T-cell (primary cell): ENCODE measurements around the gene PPIL1. TPM values are rescaled to one million over a fixed set of nuclear protein-coding genes. Genes with fewer than 3 reads are reported as not detected.
"Not testable (repeated sequence)": the region's sequence is repeated elsewhere in the genome, so short reads cannot be mapped to it uniquely, and the experiment has no call there.

Experiments
- ATAC-seq, 4 experiments: fragments of 200-7000 bp in 3 of 4; fragments of 150-1000 bp in 1 of 4; cut with Tn5 transposase; replicated peaks in 1 of 4; 1 replicate in 3 of 4; 2 replicates in 1 of 4; pipeline ENCODE4 v1.10.0; 2021; ENCODE audit warnings: moderate library complexity in 3 of 4, mild to moderate bottlenecking in 2 of 4, moderate number of reproducible peaks in 1 of 4
- CTCF ChIA-PET, 2 donors: fragments of 300-600 bp; sonication (Branson Sonifier 250); formaldehyde crosslinking; loops; one replicate each; lab custom pipeline; 2022; ENCODE audit warnings: antibody characterized with exemption in 2 of 2; lab: Charles Lee
- POLR2A ChIA-PET, 2 donors: fragments of 300-600 bp; sonication (Branson Sonifier 250); formaldehyde crosslinking; loops; one replicate each; lab custom pipeline; 2022; ENCODE audit warnings: antibody characterized with exemption in 2 of 2; lab: Charles Lee
- DNase-seq, 35 experiments: peaks; one replicate each; pipeline versions ENCODE4 v3.0.0 to v3.0.0-alpha.2; 2013 to 2023
- H3K27ac ChIP-seq: one replicate; pipeline ENCODE4 v1.5.1; 2013; ENCODE audit warnings: low read length
- H3K27me3 ChIP-seq, 2 experiments: replicated peaks in 1 of 2; 1 replicate in 1 of 2; 2 replicates in 1 of 2; pipeline versions ENCODE4 v1.6.1 to v1.7.0; 2013; ENCODE audit warnings: low read length in 1 of 2, mixed read lengths in 1 of 2; ENCODE audit not compliant: control insufficient read depth in 2 of 2, insufficient read depth in 2 of 2; ENCODE audit errors: extremely low read depth in 1 of 2
- H3K36me3 ChIP-seq, 2 donors: 1 replicate in 1 of 2; 2 replicates in 1 of 2; pipeline versions ENCODE4 v1.6.1 to v1.7.0; 2013; ENCODE audit warnings: low read length in 1 of 2; ENCODE audit not compliant: control insufficient read depth in 2 of 2, insufficient read depth in 1 of 2; ENCODE audit errors: extremely low read depth in 1 of 2
- H3K4me1 ChIP-seq, 2 experiments: 1 replicate in 1 of 2; 2 replicates in 1 of 2; pipeline versions ENCODE4 v1.6.1 to v1.7.0; 2013; ENCODE audit warnings: low read length in 2 of 2, mixed read lengths in 1 of 2; ENCODE audit not compliant: insufficient read depth in 2 of 2, control insufficient read depth in 1 of 2; ENCODE audit errors: extremely low read depth in 1 of 2
- H3K4me3 ChIP-seq, 2 donors: 1 replicate in 1 of 2; 2 replicates in 1 of 2; pipeline versions ENCODE4 v1.5.1 to v1.7.0; 2013; ENCODE audit warnings: mild to moderate bottlenecking in 2 of 2, low read length in 1 of 2, moderate library complexity in 1 of 2; ENCODE audit not compliant: control insufficient read depth in 1 of 2; ENCODE audit errors: extremely low read depth in 1 of 2
- H3K9me3 ChIP-seq: 2 replicates; pipeline ENCODE4 v1.7.0; 2013
- H3K27ac Mint-ChIP-seq, 2 donors: one replicate each; pipeline ENCODE4 v1.8.0; 2020 to 2021; ENCODE audit warnings: mild to moderate bottlenecking in 2 of 2, mixed read lengths in 2 of 2
- H3K27me3 Mint-ChIP-seq, 2 donors: one replicate each; pipeline ENCODE4 v1.8.0; 2021 to 2022; ENCODE audit warnings: mixed read lengths in 2 of 2
- H3K36me3 Mint-ChIP-seq: one replicate; pipeline ENCODE4 v1.8.0; 2021; ENCODE audit warnings: mixed read lengths
- H3K4me1 Mint-ChIP-seq, 3 donors: one replicate each; pipeline ENCODE4 v1.8.0; 2020 to 2022; ENCODE audit warnings: mixed read lengths in 3 of 3, mild to moderate bottlenecking in 1 of 3
- H3K4me3 Mint-ChIP-seq, 3 donors: one replicate each; pipeline ENCODE4 v1.8.0; 2020 to 2022; ENCODE audit warnings: mild to moderate bottlenecking in 3 of 3, mixed read lengths in 3 of 3, moderate library complexity in 3 of 3
- H3K9me3 Mint-ChIP-seq, 3 donors: one replicate each; pipeline ENCODE4 v1.8.0; 2020 to 2022; ENCODE audit warnings: mixed read lengths in 3 of 3
- WGBS: methylation state at CpG from one replicate; pipeline ENCODE4 v1.1.5; 2013; ENCODE audit warnings: missing lambda C conversion rate; ENCODE audit not compliant: insufficient coverage; 5-methylcytosine and 5-hydroxymethylcytosine counted together
- total RNA-seq, 35 experiments: library from RNA in 6 of 35; stranded (reverse) in 6 of 35; fragments of 120-200 nt in 1 of 35; gene quantifications; one replicate each; pipeline versions ENCODE4 v1.2.1 to v1.2.4 and lab custom pipeline; 2013 to 2026

PPIL1 gene
- total RNA-seq, 5 donors from 2014 or later (not counting 1 experiment from before 2014, with no cell fraction given) = 5.0 to 14.4 (median 10.6) TPM

- peaks cover 29 to 43% (median 43%) of the 10 kb centered on the region in 3 donors for H3K4me1 Mint-ChIP-seq
- CTCF ChIA-PET = interaction anchor here (0.6 to 1.7 kb wide), 3 partner anchors 16 to 282 kb away, joined by 3 to 6 read pairs (median 3); partner anchors contain the start of gene PPIL1 (in 1 of the 2)
- DNase-seq, H3K27ac ChIP-seq, H3K4me3 ChIP-seq, H3K4me1 ChIP-seq, H3K4me3 Mint-ChIP-seq, H3K9me3 ChIP-seq, ATAC-seq, H3K9me3 Mint-ChIP-seq, H3K27me3 Mint-ChIP-seq, POLR2A ChIA-PET, H3K27ac Mint-ChIP-seq, H3K27me3 ChIP-seq: not testable (repeated sequence)
- peaks cover 19% of the 10 kb centered on the region for H3K36me3 Mint-ChIP-seq
- WGBS = no CpG with 5 or more reads among the region's 2 CpGs
- H3K36me3 ChIP-seq = peaks cover 0 to 25% of the 10 kb centered on the region in 2 donors
These were observed 16.6 kb upstream of the PPIL1 start for GRCh38 chr6:36891153-36891552.

- no peak overlapping the region for H3K27ac ChIP-seq
- no peaks in the 10 kb centered on the region for H3K27me3 Mint-ChIP-seq
- H3K4me3 ChIP-seq = no peak overlapping the region
- no peaks in the 10 kb centered on the region for H3K27me3 ChIP-seq
- ChIA-PET CTCF (interaction anchor here (1.0 to 1.7 kb wide), 2 partner anchors 15 to 24 kb away, joined by 3 read pairs; partner anchors contain the start of gene PPIL1 (in 1 of the 2)), POLR2A (interaction anchor here in 1 of 2 donors (0.7 kb wide), 1 partner anchor 117 kb away, joined by 6 read pairs; no protein-coding TSS in a partner anchor)
- peaks cover 11 to 12% of the 10 kb centered on the region in 2 experiments for H3K4me1 ChIP-seq
- H3K27ac Mint-ChIP-seq = no peak overlapping the region
- H3K4me3 Mint-ChIP-seq = no peak overlapping the region
- H3K9me3 Mint-ChIP-seq = no peaks in the 10 kb centered on the region
- H3K36me3 Mint-ChIP-seq = peaks cover 15% of the 10 kb centered on the region
- peaks cover 34 to 50% (median 48%) of the 10 kb centered on the region in 3 donors for H3K4me1 Mint-ChIP-seq
- peaks cover 0 to 24% of the 10 kb centered on the region in 2 donors for H3K36me3 ChIP-seq
- DNase-seq (no peak), ATAC-seq (no peak)
- H3K9me3 ChIP-seq = no peaks in the 10 kb centered on the region
- WGBS = no CpG with 5 or more reads among the region's 3 CpGs
These were observed 15.6 kb upstream of the PPIL1 start for GRCh38 chr6:36890112-36890663.

- no peak for ATAC-seq
- 77% methylated on average over 5 of the region's 6 CpGs for WGBS
- Mint-ChIP-seq H3K36me3 (peaks cover 8% of the 10 kb centered on the region), H3K27ac (peak overlapping the region; percentile 37 to 66), H3K9me3 (no peaks in the 10 kb centered on the region), H3K27me3 (no peaks in the 10 kb centered on the region), H3K4me3 (no peak overlapping the region), H3K4me1 (peaks cover 35 to 53% (median 51%) of the 10 kb centered on the region in 3 donors)
- CTCF ChIA-PET = interaction anchor here in 1 of 2 donors (0.6 to 1.6 kb wide), 7 partner anchors 14 to 320 kb away, joined by 3 to 6 read pairs (median 3); partner anchors contain the start of gene PPIL1
- H3K27me3 ChIP-seq = no peaks in the 10 kb centered on the region
- no peak overlapping the region for H3K4me3 ChIP-seq
- H3K27ac ChIP-seq = no peak overlapping the region
- H3K36me3 ChIP-seq = peaks cover 0 to 12% of the 10 kb centered on the region in 2 donors
- no peak for DNase-seq
- H3K9me3 ChIP-seq = no peaks in the 10 kb centered on the region
- H3K4me1 ChIP-seq = peaks cover 11 to 15% of the 10 kb centered on the region in 2 experiments
- POLR2A ChIA-PET = interaction anchor here in 1 of 2 donors (0.6 kb wide), 4 partner anchors 14 to 1912 kb away, joined by 4 to 6 read pairs (median 4); partner anchors contain the start of gene PPIL1
These were observed 14.3 kb upstream of the PPIL1 start for GRCh38 chr6:36888654-36889481.

GRCh38 chr6:36888115-36888643 is 13.6 kb upstream of the PPIL1 start:
- peaks cover 8% of the 10 kb centered on the region for H3K36me3 Mint-ChIP-seq
- H3K27ac Mint-ChIP-seq = peak overlapping the region in 1 of 2 donors; percentile 66
- H3K4me1 ChIP-seq = peaks cover 11 to 15% of the 10 kb centered on the region in 2 experiments
- H3K4me1 Mint-ChIP-seq = peaks cover 35 to 53% (median 51%) of the 10 kb centered on the region in 3 donors
- no peaks in the 10 kb centered on the region for H3K27me3 Mint-ChIP-seq
- DNase-seq (no peak), ATAC-seq (no peak)
- H3K9me3 ChIP-seq = no peaks in the 10 kb centered on the region
- H3K4me3 ChIP-seq = no peak overlapping the region
- H3K27ac ChIP-seq = no peak overlapping the region
- H3K4me3 Mint-ChIP-seq = peak overlapping the region in 1 of 3 donors; percentile 87
- H3K9me3 Mint-ChIP-seq = no peaks in the 10 kb centered on the region
- no peaks in the 10 kb centered on the region for H3K27me3 ChIP-seq
- CTCF ChIA-PET = interaction anchor here (0.6 to 1.6 kb wide), 2 partner anchors 13 to 130 kb away, joined by 3 to 6 read pairs; partner anchors contain the start of gene PPIL1 (in 1 of the 2)
- WGBS = 94% methylated on average over 6 of the region's 7 CpGs
- POLR2A ChIA-PET = no interaction called here
- peaks cover 0 to 11% of the 10 kb centered on the region in 2 donors for H3K36me3 ChIP-seq

- Mint-ChIP-seq H3K36me3 (peaks cover 4% of the 10 kb centered on the region), H3K27me3 (no peaks in the 10 kb centered on the region), H3K9me3 (no peaks in the 10 kb centered on the region), H3K4me1 (peaks cover 35 to 51% (median 48%) of the 10 kb centered on the region in 3 donors), H3K4me3 (peak overlapping the region; percentile 86 to 87 (median 87)), H3K27ac (peak overlapping the region; percentile 68 to 75)
- peaks cover 11 to 15% of the 10 kb centered on the region in 2 experiments for H3K4me1 ChIP-seq
- H3K27me3 ChIP-seq = no peaks in the 10 kb centered on the region
- POLR2A ChIA-PET = no interaction called here
- WGBS = 52% methylated on average over 2 of the region's 10 CpGs
- no peaks in the 10 kb centered on the region for H3K9me3 ChIP-seq
- H3K27ac ChIP-seq = peak overlapping the region; percentile 94
- no peak for DNase-seq
- CTCF ChIA-PET = interaction anchor here in 1 of 2 donors (2.8 kb wide), 1 partner anchor 12 kb away, joined by 49 read pairs; the partner anchor contains the start of gene PPIL1
- H3K36me3 ChIP-seq = peaks cover 0 to 3% of the 10 kb centered on the region in 2 donors
- H3K4me3 ChIP-seq = no peak overlapping the region
- no peak for ATAC-seq
These were observed 12.5 kb upstream of the PPIL1 start for GRCh38 chr6:36886950-36887618.
